GM18868 (cell line): Measurements from ENCODE around the gene TAF4.

ENCODE experiments used
- ATAC-seq: cut with Tn5 transposase; IDR thresholded peaks from one replicate; pipeline ENCODE4 v1.9.1; 2021; ENCODE audit warnings: mild to moderate bottlenecking, moderate library complexity; ENCODE audit not compliant: unreplicated experiment

TAF4 gene

DNA sequence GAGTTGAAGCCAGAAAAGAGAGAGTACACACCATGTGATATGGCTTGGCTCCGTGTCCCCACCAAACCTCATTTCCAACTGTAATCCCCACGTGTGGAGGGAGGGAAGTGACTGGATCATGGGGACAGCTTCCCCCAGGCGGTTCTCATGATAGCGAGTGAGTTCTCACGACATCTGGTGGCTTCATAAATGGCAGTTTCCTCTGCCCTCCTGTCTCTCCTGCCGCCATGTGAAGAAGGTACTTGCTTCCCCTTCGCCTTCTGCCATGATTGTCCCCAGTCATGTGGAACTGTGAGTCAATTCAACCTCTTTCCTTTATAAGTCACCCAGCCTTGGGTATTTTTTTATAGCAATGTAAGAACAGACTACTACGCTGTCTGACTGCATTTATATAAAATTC, 40.3 kb downstream of the TAF4 start:
- peak; percentile 28 for ATAC-seq

DNA sequence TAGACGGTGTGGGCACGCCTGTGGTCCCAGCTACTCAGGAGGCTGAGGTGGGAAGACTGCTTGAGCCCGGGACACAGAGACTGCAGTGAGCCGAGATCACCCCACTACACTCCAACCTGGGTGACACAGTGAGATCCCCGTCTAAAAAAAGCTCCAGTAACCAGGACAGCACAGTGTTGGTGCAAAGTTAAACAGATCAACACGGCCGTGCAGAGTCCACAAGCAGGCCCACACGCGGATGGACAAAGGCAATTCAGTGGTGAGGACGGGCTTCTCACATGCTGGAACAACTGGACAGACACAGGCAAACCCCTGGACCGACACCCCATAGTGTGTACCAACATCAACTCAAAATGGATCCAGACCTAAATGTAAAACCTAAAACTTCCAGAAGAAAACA, 41.7 kb downstream of the TAF4 start:
- no peak for ATAC-seq

DNA sequence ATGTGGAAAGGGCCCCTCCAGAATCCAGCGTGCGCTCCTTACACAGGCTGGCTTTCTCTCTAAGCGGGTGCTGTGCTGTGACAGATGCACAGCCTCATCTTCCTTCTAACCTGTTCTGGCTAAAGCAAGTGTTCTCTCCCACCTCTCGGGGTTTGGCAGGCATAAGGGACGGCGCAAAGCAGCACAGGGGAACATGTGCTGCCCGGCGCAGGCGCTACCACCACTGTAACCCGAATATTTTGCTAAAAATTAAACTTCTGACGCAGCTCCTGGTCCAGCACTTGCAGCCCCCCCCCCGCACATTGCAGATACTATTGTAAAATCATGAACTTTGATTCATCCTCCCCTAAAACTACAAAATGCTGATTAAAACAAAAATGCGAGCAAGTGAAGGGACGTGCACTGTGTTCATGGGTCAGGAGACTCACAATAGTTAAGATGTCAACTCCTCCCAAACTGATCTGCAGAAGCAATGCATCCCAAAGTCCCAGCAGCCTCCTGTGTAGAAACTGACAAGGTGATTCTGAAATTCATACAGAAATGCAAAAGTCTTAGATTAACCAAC, 43.0 kb downstream of the TAF4 start:
- no peak for ATAC-seq

DNA sequence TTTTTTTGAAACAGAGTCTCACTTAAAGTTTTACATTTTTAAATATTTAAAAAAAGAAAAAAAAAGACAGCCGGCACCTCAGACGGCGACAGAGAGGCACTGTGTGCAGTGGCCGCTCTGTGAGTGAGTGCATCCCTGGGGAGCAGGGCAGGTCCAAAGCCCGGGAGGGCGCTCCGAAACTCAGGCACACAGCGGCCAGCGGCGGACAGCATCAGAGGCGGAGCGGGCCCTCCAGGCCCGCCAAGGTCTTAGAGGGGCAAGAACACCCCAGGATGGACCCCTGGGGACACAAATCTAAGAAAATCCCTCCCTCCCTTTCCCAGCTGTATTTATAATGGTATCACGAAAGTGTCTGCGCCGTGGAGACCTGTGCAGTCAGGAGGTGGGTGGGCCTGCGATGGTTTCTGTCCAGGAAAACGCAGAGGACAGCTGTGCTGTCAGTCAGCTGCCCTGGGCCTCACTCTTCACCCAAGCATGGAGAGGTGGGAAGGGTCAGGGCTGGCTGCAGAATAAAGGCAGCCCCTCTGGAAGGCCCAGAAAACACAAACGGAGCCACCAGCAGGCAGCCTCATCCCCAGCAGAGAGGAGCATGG, 43.8 kb downstream of the TAF4 start:
- no peak for ATAC-seq

DNA sequence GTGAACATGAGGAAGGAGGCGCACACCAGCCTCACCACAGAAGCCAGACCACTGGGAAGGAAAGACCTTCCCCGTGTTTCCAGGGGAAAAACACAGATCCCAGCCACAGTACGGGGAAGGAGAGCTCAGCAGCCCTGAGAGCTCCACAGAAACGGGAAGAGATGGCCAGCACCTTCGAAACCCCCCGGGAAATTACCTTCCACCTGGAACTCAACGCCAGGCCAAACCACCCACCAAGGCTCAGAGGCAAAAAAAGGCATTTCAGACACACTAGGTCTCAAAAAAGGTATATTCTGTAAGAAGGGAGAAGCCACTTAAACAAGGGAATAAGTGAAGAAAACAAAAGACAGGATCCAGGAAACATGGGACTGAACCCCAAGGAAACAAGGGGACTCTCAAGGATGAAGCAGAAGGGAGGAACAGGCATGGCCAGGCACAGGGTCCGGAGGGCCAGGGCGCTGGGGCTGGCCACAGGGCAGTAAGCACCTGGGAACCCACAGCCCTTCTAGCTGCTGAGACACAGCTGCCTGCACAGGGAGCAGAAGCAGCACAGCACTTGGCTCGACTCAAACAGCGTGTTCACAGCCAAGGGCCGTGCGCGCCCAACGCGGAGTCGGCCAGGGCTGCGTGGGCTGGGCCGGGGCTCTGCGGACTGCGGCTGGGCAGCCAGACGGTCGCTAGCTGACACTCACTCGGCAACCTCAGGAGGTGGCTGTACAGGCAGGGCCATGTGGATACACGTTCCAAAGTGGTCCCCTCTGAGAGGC, 44.6 kb downstream of the TAF4 start:
- no peak for ATAC-seq

DNA sequence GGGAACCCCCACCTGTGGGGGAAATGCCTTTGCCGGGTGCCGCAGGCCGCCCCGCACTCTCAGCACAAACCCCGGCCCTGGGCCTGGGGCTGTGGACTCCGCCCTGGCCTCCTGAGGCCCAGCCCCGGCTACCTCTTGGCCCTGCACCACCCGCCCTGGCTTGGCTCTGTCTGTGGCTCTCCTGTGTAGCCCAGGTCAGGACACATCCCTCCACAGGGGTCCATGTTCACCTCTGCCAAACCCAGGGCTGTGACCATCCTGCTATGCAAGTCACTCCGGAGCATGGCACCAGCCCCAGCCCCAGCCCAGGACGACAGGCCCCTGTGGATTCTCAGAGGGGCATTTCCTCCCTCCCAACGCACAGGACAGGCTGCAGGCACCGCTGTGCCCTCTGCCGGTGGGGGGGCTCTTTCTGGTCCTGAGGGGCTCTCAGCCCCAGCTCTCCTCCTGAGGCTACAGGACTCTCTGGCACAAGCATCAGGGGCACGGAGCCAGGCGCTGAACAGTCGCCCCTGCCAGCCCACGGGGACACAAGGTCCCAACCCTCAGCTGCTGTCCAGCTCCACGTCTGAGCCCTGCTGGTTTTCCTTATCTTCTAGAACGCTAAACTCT, 45.7 kb downstream of the TAF4 start:
- no peak for ATAC-seq

DNA sequence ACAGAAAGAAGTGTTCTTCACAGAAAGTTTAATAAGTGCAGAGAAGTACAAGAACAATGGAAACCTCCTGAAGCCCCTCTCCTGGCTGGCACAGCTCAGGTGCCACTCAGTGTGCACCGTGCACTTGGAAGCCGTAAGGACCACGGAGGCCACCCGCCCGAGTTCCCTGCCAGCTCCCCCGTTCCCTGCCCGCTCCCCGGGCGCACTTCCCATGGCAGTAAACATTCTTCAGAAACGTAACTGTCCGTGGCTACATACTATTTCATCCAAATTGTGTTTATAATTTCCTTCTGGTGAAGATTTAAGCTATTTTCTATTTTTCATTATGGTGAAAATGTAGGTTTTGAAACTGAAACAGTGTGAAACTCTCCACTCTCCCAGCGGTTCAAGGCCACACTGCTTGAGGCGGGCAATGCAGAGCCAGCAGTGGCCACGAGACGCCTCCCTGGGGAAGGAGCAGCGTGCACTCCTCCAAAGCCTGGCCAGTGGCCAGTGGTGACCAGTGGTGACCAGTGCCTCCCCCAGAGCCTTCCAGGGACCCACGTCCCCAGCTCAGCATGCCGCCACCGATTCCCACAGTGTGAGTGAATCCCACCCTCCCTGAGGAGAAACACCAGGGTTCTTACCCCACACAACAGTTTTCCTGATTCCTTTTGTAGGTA, 46.4 kb downstream of the TAF4 start:
- no peak for ATAC-seq

DNA sequence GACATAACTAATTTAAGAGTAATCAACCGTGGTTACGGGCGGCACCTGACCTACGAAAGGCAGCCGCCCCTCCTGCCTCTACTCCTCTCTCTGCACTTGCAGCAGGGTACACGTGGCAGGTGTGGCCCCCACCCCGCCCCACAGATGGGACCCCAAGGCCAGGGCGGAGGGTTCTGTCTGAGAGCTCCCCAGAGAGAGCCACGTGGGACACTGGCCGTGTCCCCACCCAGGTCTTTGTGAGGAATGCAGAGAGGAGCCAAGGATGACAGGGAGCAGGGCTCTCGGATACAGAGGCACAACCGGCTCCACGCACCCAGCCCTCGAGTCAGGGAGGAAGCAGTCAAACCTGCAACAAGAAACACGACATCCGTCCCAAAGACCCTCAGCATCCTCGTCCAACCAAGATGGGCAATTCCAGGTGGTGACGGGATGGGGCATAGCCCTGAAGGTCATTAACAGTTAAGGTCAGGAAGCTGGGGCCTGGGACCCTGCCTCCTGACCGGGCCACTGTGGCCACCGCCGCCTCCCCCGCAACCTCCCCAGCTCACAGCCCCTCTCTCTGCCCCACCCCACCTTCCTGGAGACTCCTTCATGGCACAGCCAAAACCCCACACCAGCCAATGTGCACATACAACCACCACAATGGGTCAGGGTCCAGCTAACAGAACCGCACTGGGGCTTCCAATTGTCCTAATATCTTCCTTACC, 47.1 kb downstream of the TAF4 start:
- ATAC-seq = no peak

DNA sequence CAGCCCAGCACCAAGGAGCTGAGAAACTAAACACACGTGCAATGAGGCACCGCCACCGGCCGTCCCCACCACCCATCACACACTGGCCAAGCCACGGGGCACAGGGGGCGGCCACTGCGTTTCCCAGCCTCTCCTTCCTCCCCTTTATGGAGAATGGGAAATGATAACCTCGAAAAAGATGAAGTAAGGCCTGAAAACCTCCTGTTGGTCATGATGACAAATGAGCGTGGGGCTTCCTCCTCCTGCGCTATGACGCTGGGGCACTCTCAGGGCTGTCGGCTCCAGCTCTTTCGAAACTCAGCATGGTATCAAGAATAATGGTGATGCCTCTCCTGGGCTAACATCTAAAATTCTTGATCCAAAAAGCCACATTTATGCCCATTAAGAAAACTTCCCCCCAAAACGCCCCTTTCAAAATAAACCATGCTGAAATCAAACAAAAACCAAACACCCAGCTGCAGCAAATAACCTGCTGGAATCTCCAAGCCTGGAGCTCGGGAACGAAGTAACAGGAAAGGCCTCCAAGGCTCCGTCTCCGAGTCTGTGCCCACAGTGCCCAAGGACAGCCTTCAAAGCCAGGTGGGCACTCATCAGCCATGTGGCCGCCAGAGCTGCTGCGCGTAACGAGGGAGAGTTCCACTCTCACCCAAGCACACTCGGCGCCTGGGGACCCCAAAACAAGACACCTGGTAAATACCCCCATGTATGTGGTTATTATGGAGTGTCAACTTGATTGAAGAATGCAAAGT, 50.0 kb downstream of the TAF4 start:
- ATAC-seq = no peak

DNA sequence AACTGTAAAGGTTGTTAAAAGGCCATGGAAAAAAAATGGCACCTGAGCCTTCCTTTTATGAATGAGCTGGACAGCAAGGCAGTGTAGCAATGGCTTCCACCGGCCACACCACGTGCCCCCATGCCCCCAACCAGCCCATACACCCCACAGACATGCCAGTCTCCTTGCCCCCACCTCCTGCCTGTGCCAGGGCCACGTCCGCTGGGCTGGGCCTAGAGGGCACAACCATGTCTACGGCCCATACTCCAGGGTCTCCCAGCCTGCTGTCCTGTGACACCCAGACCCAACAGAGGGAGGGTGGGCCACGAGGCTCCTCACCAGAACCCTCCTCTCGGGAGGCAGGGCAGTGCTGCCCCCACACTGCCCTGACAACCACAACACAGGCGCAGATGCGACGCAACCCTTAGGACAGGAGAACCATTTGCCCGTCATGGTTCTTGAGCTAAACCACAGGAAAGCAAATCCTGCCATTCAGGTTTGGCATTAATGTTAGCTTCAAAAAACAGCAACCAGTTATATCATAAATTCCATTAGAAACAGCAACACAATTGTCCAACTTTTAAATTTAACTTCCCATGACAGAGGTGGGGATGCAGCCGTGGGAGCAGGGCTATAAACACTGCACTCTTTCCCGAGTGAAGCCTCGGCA, 50.7 kb downstream of the TAF4 start:
- ATAC-seq = no peak

DNA sequence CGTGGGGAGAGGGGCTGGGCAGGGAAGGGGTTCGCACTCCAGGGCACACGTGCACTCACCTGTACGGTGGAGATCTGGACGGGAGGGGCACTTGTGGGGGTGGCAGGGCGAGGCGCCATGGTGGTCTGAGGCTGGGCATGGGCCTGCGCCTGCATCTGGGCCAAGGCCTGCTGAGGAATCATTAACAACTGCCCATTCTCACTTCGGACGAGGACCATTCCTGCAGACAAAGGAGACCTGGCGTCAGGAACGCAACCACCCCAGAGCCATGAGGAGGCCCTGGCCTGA, 51.2 kb downstream of the TAF4 start:
- no peak for ATAC-seq

DNA sequence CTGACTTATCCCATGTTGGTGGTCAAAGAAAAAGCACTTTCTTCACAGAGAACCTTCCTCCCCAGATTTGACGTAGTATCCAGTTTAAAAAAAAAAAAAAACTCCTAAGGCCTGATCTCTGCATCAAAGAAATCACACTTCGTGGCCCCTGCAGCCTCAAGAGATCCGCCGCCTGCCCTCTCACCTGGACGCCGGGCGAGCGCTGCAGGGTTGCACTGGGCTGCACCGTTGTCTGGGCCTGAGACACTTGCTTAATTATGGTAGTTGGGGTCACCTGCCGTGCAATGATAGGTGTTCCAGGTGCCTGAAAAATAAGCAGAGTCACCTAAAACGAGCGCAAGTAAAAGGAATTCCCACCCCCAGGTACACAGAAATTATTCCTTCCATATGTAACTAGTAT, 53.0 kb downstream of the TAF4 start:
- no peak for ATAC-seq

DNA sequence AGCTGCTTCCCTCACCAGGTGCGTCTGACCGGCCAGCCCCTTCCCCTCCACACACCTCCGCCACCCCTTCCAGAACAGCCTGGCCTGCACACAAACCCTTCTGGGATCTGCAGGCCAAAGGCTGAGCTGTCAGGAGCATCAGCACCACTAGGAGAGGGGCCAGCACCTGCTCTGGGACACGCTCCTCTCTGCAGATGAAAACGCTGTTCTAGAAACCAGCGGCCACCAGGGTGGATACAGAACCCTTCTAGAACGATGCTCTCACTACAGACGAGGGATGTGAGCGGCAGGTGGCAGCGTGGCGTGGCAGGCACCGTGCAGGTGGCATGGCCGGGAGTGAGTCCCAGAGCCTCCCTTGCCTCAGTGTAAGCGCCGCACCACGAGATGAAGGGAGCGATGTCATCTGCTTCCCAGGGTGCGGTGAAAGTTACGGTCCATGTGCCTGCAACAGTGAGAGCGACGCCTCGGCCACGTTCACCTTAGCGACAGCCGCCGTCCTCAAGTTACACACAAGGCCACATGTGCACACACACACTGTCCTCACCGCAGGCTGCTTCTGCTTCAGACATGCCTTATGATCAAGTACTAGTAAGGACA, 53.6 kb downstream of the TAF4 start:
- no peak for ATAC-seq

DNA sequence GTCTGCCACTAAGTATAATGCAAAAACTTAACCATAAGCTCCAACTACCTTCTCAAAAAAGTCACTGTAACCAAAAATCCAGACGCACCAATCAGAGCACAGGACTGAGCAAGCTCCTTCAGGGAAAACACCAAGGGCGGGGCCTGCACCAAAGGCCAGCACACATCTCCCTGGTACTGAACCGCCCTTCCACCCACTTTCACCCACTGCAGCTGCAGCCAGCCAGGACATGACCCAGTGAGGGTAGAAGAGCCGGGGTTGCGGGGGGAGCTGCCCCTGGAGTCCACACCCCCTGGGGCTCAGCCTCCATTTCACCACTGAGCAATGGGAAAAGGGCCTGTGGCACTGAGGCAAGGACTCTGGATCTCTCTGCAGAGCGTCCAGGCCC, 54.3 kb downstream of the TAF4 start:
- no peak for ATAC-seq

DNA sequence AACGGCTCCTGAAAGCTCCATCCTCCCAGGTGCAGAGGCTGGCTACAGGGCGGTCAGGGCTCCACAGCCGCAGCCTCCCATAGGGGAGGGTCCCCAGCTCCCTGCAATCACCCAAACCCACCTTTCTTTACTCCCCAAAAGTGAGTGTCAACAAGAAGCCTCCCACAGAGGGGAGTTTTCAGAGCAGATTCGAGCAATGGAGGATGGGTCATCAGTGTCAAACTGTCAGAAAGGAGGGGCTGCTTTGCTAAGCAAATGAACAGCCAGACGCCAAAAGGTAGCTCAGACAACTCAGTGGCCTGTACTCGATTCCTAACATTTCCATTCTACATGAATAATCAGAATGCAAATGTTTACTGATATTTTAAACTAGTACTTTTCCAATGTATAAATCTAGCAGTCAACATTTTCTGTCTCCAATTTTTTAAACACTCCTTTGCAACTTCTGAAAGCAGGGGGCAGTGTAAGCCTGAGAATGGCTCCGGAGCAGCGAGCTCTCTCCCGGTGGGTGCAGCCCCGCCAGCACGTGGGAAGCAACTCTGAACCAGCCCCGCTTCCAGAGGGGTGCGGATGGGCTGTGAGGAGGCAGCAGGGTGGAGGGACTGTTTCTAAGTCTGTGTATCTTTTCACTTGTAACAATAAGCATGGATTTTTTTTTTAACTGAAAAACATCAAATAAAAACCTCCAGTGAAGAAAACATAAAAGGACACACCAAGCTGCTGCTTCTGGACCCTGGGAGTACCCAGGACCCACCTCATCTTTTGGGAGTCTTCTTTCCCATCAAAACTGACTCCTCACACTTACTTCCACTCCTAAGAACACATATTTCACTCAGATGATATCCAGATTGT, 54.9 kb downstream of the TAF4 start:
- no peak for ATAC-seq

DNA sequence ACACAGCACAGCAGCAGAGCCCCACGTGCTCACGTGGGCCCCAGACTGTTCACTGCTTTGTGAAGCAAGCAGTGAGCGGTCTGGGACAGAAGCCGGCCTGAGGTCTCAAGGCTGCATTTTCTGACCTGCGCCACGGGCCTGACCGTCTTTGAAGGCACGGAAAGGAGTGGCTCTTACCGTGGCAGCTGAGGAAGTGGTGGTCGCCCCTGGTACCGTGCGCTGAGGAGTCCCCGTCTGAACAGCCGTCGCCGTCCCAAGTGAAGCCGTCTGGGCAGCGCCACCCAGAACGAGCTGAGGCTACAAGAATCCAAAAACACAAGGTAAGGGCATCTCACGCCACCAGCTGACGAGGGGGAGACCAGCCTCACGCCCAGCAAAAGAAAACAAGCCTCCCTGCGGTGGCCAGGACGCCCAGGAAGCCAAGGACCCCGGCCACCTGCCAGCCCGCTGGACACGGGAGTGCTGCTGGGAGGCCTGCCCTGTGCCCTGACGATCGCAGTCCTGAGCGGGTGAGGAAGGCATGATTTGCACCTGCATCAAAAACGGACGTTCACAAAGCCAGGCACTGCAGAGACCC, 55.7 kb downstream of the TAF4 start:
- ATAC-seq = no peak

DNA sequence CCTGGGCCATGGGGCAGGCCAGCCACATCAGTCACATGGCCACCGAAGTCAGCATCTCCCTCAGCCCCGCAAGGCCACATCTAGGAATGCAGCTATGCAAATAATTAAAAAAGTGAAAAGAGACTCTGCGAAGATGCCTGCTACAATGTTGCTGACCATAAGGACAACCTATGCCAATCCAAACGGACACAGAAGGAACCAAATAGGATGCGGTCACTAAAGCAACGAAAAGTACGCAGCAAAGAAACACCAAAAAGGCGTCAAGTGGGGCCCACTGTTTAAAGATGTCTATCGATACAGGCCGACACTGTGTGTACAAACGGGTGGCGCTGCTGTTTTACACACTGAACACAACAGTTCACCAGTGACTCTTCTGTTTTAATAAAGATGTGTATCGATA, 56.4 kb downstream of the TAF4 start:
- no peak for ATAC-seq

DNA sequence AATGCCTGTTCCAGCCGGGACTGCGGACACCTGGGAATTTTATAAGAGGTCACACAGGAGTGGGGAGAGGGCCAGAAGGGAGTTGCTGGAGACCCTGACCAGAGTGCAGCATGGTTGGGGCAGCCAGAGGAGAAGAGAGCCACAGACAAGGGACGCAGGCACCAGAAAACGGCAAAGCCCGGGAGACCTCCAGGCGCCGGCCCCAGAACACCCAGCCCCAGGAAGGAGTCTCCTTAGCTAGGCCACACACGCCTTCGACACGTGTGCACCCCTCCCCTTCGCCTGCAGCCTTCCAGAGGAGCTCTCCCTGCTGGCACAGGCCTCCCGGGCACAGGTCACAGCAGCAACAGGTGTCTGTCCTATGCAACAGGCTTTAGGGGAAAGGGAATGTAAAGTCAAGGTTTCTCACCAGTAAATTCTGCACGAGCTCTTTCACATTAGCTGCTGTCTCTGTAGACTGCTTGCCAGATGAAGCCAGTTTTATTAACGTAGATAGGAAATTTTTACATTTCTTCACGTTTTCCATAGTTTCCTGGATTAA, 57.0 kb downstream of the TAF4 start:
- ATAC-seq = no peak
